GM12878 (cell line): ENCODE measurements around the gene LIMS2. TPM values are rescaled to one million over a fixed set of nuclear protein-coding genes. Genes with fewer than 3 reads are reported as not detected.

Experiments used
- BHLHE40 ChIP-seq, 2 experiments: fragments of 450-650 bp in 1 of 2; IDR thresholded peaks; 2 replicates each; pipeline ENCODE4 v1.6.1; 2011 to 2017; ENCODE audit warnings: low read depth in 2 of 2, borderline replicate concordance in 1 of 2, improper control_type of control experiment in 1 of 2, low read length in 1 of 2, mild to moderate bottlenecking in 1 of 2
- EED ChIP-seq: sonication (generic); IDR thresholded peaks from 2 replicates; pipeline ENCODE4 v1.6.1; 2016; ENCODE audit warnings: antibody characterized with exemption, low read depth
- HCFC1 ChIP-seq: fragments of 150-350 bp; IDR thresholded peaks from 2 replicates; pipeline ENCODE4 v1.6.1; 2014; ENCODE audit warnings: low read length
- MTA3 ChIP-seq: IDR thresholded peaks from 2 replicates; pipeline ENCODE4 v1.6.1; 2012; ENCODE audit warnings: low read length, inconsistent platforms, borderline replicate concordance
- NFIC ChIP-seq: IDR thresholded peaks from 2 replicates; pipeline ENCODE4 v1.6.1; 2012; ENCODE audit warnings: low read depth, mild to moderate bottlenecking, inconsistent platforms, low read length, moderate library complexity
- NFXL1 ChIP-seq: fragments of 450-650 bp; IDR thresholded peaks from 2 replicates; pipeline ENCODE4 v1.6.1; 2017; ENCODE audit warnings: antibody characterized with exemption, mild to moderate bottlenecking, borderline replicate concordance
- NR2C1 ChIP-seq: fragments of 450-650 bp; IDR thresholded peaks from 2 replicates; pipeline ENCODE4 v1.6.1; 2017; ENCODE audit warnings: antibody characterized with exemption, mild to moderate bottlenecking, moderate library complexity
- NR2C2 ChIP-seq: IDR thresholded peaks from 2 replicates; pipeline ENCODE4 v1.6.1; 2011; ENCODE audit warnings: borderline replicate concordance, low read depth; ENCODE audit not compliant: control insufficient read depth, insufficient read length
- RAD21 ChIP-seq: IDR thresholded peaks from 2 replicates; pipeline ENCODE4 v1.6.1; 2011; ENCODE audit warnings: mild to moderate bottlenecking, low read depth, low read length, moderate library complexity; ENCODE audit not compliant: insufficient read depth
- RCOR1 ChIP-seq: conservative IDR thresholded peaks from 2 replicates; pipeline ENCODE4 v1.6.1; 2012; ENCODE audit warnings: low read depth, low read length, improper control_type of control experiment
- RELA ChIP-seq: fragments of 450-650 bp; IDR thresholded peaks from 2 replicates; pipeline ENCODE4 v1.8.0; 2014; ENCODE audit warnings: borderline replicate concordance; ENCODE audit not compliant: partially characterized antibody
- ZSCAN29 ChIP-seq: fragments of 450-650 bp; IDR thresholded peaks from 2 replicates; pipeline ENCODE4 v1.6.1; 2017; ENCODE audit warnings: mild to moderate bottlenecking, moderate library complexity
- ZZZ3 ChIP-seq: IDR thresholded peaks from 2 replicates; pipeline ENCODE4 v1.6.1; 2011; ENCODE audit warnings: low read depth; ENCODE audit not compliant: control insufficient read depth, insufficient read length
- polyA plus RNA-seq, 11 experiments: library from polyadenylated mRNA; depleted of rRNA in 4 of 11; unstranded in 6 of 11; stranded (reverse) in 5 of 11; fragments of >200 nt; fragmentation: Nextera tagmentation in 4 of 11; fragmentation: Illumina TruSeq in 1 of 11; extraction: Ambion mirVana in 4 of 11; extraction: Trizol in 1 of 11; gene quantifications; 1 replicate in 1 of 11; 2 replicates in 10 of 11; pipeline versions ENCODE4 v1.2.1 to v1.2.3, GENCODE V29; 2011 to 2016; ENCODE audit warnings: inconsistent platforms in 2 of 11, missing spikeins in 2 of 11, low read depth in 1 of 11
- total RNA-seq, 4 experiments: library from RNA; depleted of rRNA in 3 of 4; stranded (reverse); fragments of >200 nt in 3 of 4; fragmentation: Illumina TruSeq in 1 of 4; extraction: Trizol in 1 of 4; gene quantifications; 2 replicates each; pipeline versions ENCODE4 v1.2.1 to v1.2.3, GENCODE V29; 2013 to 2021
- TF ChIP-seq, protein P1 (sequence below): fragments of 450-650 bp; IDR thresholded peaks from 2 replicates; pipeline ENCODE4 v1.6.1; 2017; ENCODE audit warnings: mild to moderate bottlenecking, moderate library complexity
- TF ChIP-seq, protein P2 (sequence below): fragments of 450-650 bp; IDR thresholded peaks from 2 replicates; pipeline ENCODE4 v1.6.1; 2018; ENCODE audit warnings: mild to moderate bottlenecking, low read depth, moderate library complexity; ENCODE audit not compliant: partially characterized antibody
- TF ChIP-seq, protein P3 (sequence below): fragments of 450-650 bp; formaldehyde crosslinking; IDR thresholded peaks from 2 replicates; pipeline ENCODE4 v1.4.0; 2020; ENCODE audit warnings: mild to moderate bottlenecking, moderate library complexity

Gene LIMS2
- total and polyA plus RNA-seq, 10 of the 15 experiments (the other 5 are each of a cell fraction or from before 2014, with no cell fraction given): 0.06 to 0.81 (median 0.16) TPM; not detected in 2

DNA sequence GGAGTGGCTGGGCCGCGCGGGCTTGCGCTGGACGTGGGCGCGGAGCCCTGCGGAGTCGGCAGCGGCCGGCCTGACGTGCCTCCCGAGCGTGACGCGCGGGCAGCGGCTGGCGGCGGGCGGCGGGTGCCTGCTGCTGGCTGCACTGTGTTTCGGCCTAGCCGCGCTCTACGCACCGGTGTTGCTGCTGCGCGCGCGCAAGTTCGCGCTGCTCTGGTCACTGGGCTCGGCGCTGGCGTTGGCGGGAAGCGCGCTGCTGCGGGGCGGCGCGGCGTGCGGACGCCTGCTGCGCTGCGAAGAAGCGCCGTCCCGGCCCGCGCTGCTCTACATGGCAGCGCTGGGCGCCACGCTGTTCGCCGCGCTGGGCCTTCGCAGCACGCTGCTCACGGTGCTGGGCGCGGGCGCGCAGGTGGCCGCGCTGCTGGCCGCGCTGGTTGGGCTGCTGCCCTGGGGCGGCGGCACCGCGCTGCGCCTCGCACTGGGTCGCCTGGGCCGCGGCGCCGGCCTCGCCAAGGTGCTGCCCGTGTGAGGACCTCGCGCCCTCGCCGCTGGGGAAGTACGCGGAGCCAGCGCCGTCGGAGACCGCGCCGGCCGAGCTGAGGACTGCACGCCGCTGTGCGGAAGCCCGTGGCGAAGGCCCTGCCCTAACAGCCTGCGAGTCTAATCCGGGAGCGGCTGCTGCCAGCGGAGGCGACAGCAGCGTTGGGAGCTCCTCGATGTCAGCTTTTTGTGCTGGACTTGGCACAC, 26.5 kb upstream of the LIMS2 start (continued):
- TF ChIP-seq, protein P1, sequence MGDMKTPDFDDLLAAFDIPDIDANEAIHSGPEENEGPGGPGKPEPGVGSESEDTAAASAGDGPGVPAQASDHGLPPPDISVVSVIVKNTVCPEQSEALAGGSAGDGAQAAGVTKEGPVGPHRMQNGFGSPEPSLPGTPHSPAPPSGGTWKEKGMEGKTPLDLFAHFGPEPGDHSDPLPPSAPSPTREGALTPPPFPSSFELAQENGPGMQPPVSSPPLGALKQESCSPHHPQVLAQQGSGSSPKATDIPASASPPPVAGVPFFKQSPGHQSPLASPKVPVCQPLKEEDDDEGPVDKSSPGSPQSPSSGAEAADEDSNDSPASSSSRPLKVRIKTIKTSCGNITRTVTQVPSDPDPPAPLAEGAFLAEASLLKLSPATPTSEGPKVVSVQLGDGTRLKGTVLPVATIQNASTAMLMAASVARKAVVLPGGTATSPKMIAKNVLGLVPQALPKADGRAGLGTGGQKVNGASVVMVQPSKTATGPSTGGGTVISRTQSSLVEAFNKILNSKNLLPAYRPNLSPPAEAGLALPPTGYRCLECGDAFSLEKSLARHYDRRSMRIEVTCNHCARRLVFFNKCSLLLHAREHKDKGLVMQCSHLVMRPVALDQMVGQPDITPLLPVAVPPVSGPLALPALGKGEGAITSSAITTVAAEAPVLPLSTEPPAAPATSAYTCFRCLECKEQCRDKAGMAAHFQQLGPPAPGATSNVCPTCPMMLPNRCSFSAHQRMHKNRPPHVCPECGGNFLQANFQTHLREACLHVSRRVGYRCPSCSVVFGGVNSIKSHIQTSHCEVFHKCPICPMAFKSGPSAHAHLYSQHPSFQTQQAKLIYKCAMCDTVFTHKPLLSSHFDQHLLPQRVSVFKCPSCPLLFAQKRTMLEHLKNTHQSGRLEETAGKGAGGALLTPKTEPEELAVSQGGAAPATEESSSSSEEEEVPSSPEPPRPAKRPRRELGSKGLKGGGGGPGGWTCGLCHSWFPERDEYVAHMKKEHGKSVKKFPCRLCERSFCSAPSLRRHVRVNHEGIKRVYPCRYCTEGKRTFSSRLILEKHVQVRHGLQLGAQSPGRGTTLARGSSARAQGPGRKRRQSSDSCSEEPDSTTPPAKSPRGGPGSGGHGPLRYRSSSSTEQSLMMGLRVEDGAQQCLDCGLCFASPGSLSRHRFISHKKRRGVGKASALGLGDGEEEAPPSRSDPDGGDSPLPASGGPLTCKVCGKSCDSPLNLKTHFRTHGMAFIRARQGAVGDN: no peak; the same call in 1 of the 2 replicates
- no peak for TF ChIP-seq ZZZ3
- TF ChIP-seq, protein P2, sequence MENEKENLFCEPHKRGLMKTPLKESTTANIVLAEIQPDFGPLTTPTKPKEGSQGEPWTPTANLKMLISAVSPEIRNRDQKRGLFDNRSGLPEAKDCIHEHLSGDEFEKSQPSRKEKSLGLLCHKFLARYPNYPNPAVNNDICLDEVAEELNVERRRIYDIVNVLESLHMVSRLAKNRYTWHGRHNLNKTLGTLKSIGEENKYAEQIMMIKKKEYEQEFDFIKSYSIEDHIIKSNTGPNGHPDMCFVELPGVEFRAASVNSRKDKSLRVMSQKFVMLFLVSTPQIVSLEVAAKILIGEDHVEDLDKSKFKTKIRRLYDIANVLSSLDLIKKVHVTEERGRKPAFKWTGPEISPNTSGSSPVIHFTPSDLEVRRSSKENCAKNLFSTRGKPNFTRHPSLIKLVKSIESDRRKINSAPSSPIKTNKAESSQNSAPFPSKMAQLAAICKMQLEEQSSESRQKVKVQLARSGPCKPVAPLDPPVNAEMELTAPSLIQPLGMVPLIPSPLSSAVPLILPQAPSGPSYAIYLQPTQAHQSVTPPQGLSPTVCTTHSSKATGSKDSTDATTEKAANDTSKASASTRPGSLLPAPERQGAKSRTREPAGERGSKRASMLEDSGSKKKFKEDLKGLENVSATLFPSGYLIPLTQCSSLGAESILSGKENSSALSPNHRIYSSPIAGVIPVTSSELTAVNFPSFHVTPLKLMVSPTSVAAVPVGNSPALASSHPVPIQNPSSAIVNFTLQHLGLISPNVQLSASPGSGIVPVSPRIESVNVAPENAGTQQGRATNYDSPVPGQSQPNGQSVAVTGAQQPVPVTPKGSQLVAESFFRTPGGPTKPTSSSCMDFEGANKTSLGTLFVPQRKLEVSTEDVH: no peak
- TF ChIP-seq NFIC: no peak
- no peak for TF ChIP-seq NFXL1
- no peak; the same call in 1 of the 2 replicates for TF ChIP-seq NR2C1
- no peak for TF ChIP-seq EED
- no peak for TF ChIP-seq RELA
- no peak for TF ChIP-seq NR2C2
- no peak for TF ChIP-seq HCFC1
- TF ChIP-seq RAD21: 0 out of 2 replicates have a peak, but pooled peaks have one; percentile 1
- TF ChIP-seq MTA3: no peak
- peak in 1 of 2 experiments; percentile 53; a peak in 2 of 4 replicates for TF ChIP-seq BHLHE40 (IDR thresholded peaks at IDR 0.05; ENCODE audit: borderline replicate concordance in 1 of 2, low read depth in 2 of 2, low read length in 1 of 2)
- TF ChIP-seq, protein P3, sequence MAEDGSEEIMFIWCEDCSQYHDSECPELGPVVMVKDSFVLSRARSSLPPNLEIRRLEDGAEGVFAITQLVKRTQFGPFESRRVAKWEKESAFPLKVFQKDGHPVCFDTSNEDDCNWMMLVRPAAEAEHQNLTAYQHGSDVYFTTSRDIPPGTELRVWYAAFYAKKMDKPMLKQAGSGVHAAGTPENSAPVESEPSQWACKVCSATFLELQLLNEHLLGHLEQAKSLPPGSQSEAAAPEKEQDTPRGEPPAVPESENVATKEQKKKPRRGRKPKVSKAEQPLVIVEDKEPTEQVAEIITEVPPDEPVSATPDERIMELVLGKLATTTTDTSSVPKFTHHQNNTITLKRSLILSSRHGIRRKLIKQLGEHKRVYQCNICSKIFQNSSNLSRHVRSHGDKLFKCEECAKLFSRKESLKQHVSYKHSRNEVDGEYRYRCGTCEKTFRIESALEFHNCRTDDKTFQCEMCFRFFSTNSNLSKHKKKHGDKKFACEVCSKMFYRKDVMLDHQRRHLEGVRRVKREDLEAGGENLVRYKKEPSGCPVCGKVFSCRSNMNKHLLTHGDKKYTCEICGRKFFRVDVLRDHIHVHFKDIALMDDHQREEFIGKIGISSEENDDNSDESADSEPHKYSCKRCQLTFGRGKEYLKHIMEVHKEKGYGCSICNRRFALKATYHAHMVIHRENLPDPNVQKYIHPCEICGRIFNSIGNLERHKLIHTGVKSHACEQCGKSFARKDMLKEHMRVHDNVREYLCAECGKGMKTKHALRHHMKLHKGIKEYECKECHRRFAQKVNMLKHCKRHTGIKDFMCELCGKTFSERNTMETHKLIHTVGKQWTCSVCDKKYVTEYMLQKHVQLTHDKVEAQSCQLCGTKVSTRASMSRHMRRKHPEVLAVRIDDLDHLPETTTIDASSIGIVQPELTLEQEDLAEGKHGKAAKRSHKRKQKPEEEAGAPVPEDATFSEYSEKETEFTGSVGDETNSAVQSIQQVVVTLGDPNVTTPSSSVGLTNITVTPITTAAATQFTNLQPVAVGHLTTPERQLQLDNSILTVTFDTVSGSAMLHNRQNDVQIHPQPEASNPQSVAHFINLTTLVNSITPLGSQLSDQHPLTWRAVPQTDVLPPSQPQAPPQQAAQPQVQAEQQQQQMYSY (CRISPR knock-in tag): no peak
- TF ChIP-seq RCOR1: no peak
- 0 out of 2 replicates have a peak, but pooled peaks have one; percentile 6 for TF ChIP-seq ZSCAN29
